GM11168 (cell line): Measurements from ENCODE around the gene GTF3C5.
"Not testable (repeated sequence)": the region's sequence is repeated elsewhere in the genome, so short reads cannot be mapped to it uniquely, and the experiment has no call there.

Source experiments
- in situ Hi-C: fragments of 300-500 bp; cut with MboI; formaldehyde crosslinking; loops from one replicate; pipeline ENCODE4 v1.12.0; 2022; ENCODE audit warnings: low sequenced_read_pairs; ENCODE audit not compliant: unreplicated experiment

The GTF3C5 gene

GRCh38 chr9:133051281-133051900 is 20.6 kb downstream of the GTF3C5 start:
- in situ Hi-C loops, result no loop called here

- in situ Hi-C loops, result no loop called here
Observed at GRCh38 chr9:133051966-133052539, 21.3 kb downstream of the GTF3C5 start.

GRCh38 chr9:133054194-133054890 is 23.5 kb downstream of the GTF3C5 start:
- in situ Hi-C loops, result no loop called here

GRCh38 chr9:133054966-133055365 is 24.2 kb downstream of the GTF3C5 start:
- in situ Hi-C loops, result no loop called here

- in situ Hi-C loops, result no loop called here
Observed at GRCh38 chr9:133055788-133056420, 25.1 kb downstream of the GTF3C5 start.

GRCh38 chr9:133056533-133056932 is 25.7 kb downstream of the GTF3C5 start:
- in situ Hi-C loops, result no loop called here

- in situ Hi-C loops, result no loop called here
Observed at GRCh38 chr9:133057006-133057405, 26.2 kb downstream of the GTF3C5 start.

- in situ Hi-C loops, result no loop called here
Observed at GRCh38 chr9:133057553-133057952, 26.8 kb downstream of the GTF3C5 start.

- in situ Hi-C loops, result no loop called here
Observed at GRCh38 chr9:133058071-133058470, 27.3 kb downstream of the GTF3C5 start.

- in situ Hi-C loops, result no loop called here
Observed at GRCh38 chr9:133058550-133059320, 27.9 kb downstream of the GTF3C5 start.

- in situ Hi-C loops, result no loop called here
Observed at GRCh38 chr9:133059623-133060022, 28.8 kb downstream of the GTF3C5 start.

- in situ Hi-C loops, result no loop called here
Observed at GRCh38 chr9:133060417-133060841, 29.6 kb downstream of the GTF3C5 start.

- in situ Hi-C loops, result not testable (repeated sequence)
Observed at GRCh38 chr9:133061019-133061763, 30.4 kb downstream of the GTF3C5 start.

GRCh38 chr9:133061764-133062145 is 31.0 kb downstream of the GTF3C5 start, which contains the start of gene CEL:
TSS of gene CEL (plus strand) at chr9:133061981. CDS start at chr9:133062003, 22 bp downstream.
- in situ Hi-C loops, result not testable (repeated sequence)

GRCh38 chr9:133062569-133062968 is 31.8 kb downstream of the GTF3C5 start:
- in situ Hi-C loops, result not testable (repeated sequence)

GRCh38 chr9:133063159-133063499 is 32.3 kb downstream of the GTF3C5 start:
- in situ Hi-C loops, result no loop called here

- in situ Hi-C loops, result no loop called here
Observed at GRCh38 chr9:133063500-133064231, 32.9 kb downstream of the GTF3C5 start.

GRCh38 chr9:133064241-133065069 is 33.7 kb downstream of the GTF3C5 start:
- in situ Hi-C loops, result no loop called here
